HCT116 (cell line): ENCODE results near the gene WDR59. TPM values are rescaled to one million over a fixed set of nuclear protein-coding genes. Genes with fewer than 3 reads are reported as not detected.

Experiments
- ATAC-seq: fragments of 200-7000 bp; cut with Tn5 transposase; 2 replicates; pipeline ENCODE4 v1.9.1; 2020; ENCODE audit warnings: mild to moderate bottlenecking, moderate library complexity
- BruUV-seq: library from RNA; stranded (reverse); fragments of 400-500 nt; replicated peaks from 2 replicates; lab custom pipeline; 2021; lab: Mats Ljungman, UMichigan
- CTCF ChIA-PET: fragments of 300-600 bp; sonication (Branson Sonifier 250); formaldehyde crosslinking; loops from one replicate; lab custom pipeline; 2021; ENCODE audit warnings: antibody characterized with exemption; lab: Charles Lee
- POLR2A ChIA-PET: fragments of 300-600, 350-600 bp; sonication (Branson Sonifier 250); formaldehyde crosslinking; loops from one replicate; lab custom pipeline; 2021; ENCODE audit warnings: antibody characterized with exemption; lab: Charles Lee
- RAD21 ChIA-PET, 2 experiments: fragments of 300-600 bp; sonication (Branson Sonifier 250); formaldehyde crosslinking; loops; one replicate each; lab custom pipeline; 2023; ENCODE audit warnings: low total read pairs in 2 of 2; ENCODE audit not compliant: uncharacterized antibody in 2 of 2, unreplicated experiment in 2 of 2, low non-redundant PET in 1 of 2; lab: Charles Lee
- DNase-seq: peaks from one replicate; pipeline ENCODE4 v3.0.0-alpha.2; 2010; ENCODE audit warnings: low read depth, low spot score
- H2AFZ ChIP-seq: fragments of 200-600 bp; shearing (Covaris generic), sonication (generic); 2 replicates; pipeline ENCODE4 v1.6.1; 2017; ENCODE audit warnings: low read depth, mixed run types, mixed read lengths, antibody characterized with exemption, low read length; ENCODE audit not compliant: poor library complexity, severe bottlenecking
- H3K27ac ChIP-seq: 2 replicates; pipeline ENCODE4 v1.5.1; 2012; ENCODE audit warnings: low read depth, low read length
- H3K27me3 ChIP-seq: fragments of 200-600 bp; sonication (generic); 2 replicates; pipeline ENCODE4 v1.6.1; 2016; ENCODE audit warnings: mixed run types, low read length, mixed read lengths; ENCODE audit not compliant: insufficient read depth
- H3K36me3 ChIP-seq, 2 experiments: fragments of 200-500 bp in 1 of 2; fragments of 200-600 bp in 1 of 2; sonication (Bioruptor generic) in 1 of 2; sonication (generic) in 1 of 2; 2 replicates each; pipeline versions ENCODE4 v1.5.1 to v1.6.1; 2014 to 2016; ENCODE audit warnings: low read length in 2 of 2, inconsistent platforms in 1 of 2, mixed read lengths in 1 of 2, mixed run types in 1 of 2; ENCODE audit not compliant: insufficient read depth in 2 of 2, control insufficient read depth in 1 of 2
- H3K4me1 ChIP-seq, 2 experiments: fragments of 200-600 bp in 1 of 2; sonication (generic) in 1 of 2; 2 replicates each; pipeline versions ENCODE4 v1.5.1 to v1.6.1; 2012 to 2017; ENCODE audit warnings: low read length in 2 of 2, inconsistent platforms in 1 of 2, mild to moderate bottlenecking in 1 of 2, mixed read lengths in 1 of 2, mixed run types in 1 of 2, moderate library complexity in 1 of 2; ENCODE audit not compliant: insufficient read depth in 2 of 2, control insufficient read depth in 1 of 2
- H3K4me2 ChIP-seq: fragments of 200-600 bp; sonication (generic); 2 replicates; pipeline ENCODE4 v1.6.1; 2017; ENCODE audit warnings: mixed run types, low read length, mixed read lengths
- H3K4me3 ChIP-seq, 2 experiments: fragments of 200-600 bp in 1 of 2; sonication (generic) in 1 of 2; replicated peaks in 1 of 2; 2 replicates each; pipeline ENCODE4 v1.5.1; 2011 to 2016; ENCODE audit warnings: low read length in 2 of 2, control low read depth in 1 of 2, low read depth in 1 of 2, mild to moderate bottlenecking in 1 of 2, mixed read lengths in 1 of 2, mixed run types in 1 of 2
- H3K79me2 ChIP-seq: fragments of 200-600 bp; sonication (generic); 2 replicates; pipeline ENCODE4 v1.6.1; 2017; ENCODE audit warnings: mild to moderate bottlenecking, mixed run types, low read length, moderate library complexity, mixed read lengths; ENCODE audit not compliant: insufficient read depth
- H3K9ac ChIP-seq: fragments of 200-600 bp; sonication (generic); 2 replicates; pipeline ENCODE4 v1.6.1; 2016; ENCODE audit warnings: low read length, mixed read lengths
- H3K9me2 ChIP-seq: fragments of 200-600 bp; sonication (generic), shearing (Covaris generic); 2 replicates; pipeline ENCODE4 v1.6.1; 2017; ENCODE audit warnings: mixed run types, mild to moderate bottlenecking, moderate library complexity; ENCODE audit not compliant: insufficient read depth
- H3K9me3 ChIP-seq, 2 experiments: fragments of 200-500 bp in 1 of 2; fragments of 200-600 bp in 1 of 2; sonication (Bioruptor generic) in 1 of 2; sonication (generic) in 1 of 2; 2 replicates each; pipeline ENCODE4 v1.6.1; 2014 to 2017; ENCODE audit warnings: low read length in 2 of 2, mixed read lengths in 2 of 2, inconsistent platforms in 1 of 2, low read depth in 1 of 2, mild to moderate bottlenecking in 1 of 2, mixed run types in 1 of 2, moderate library complexity in 1 of 2; ENCODE audit not compliant: control insufficient read depth in 1 of 2, insufficient read depth in 1 of 2
- H4K20me1 ChIP-seq: fragments of 200-600 bp; sonication (generic), shearing (Covaris generic); 2 replicates; pipeline ENCODE4 v1.6.1; 2017; ENCODE audit warnings: mixed run types, mild to moderate bottlenecking, moderate library complexity; ENCODE audit not compliant: insufficient read depth
- CBX3 ChIP-seq: IDR thresholded peaks from 2 replicates; pipeline ENCODE4 v1.6.1; 2012; ENCODE audit warnings: low read depth
- CTCF ChIP-seq, 3 experiments: fragments of 200-600 bp in 1 of 3; sonication (generic) in 1 of 3; IDR thresholded peaks in 2 of 3; conservative IDR thresholded peaks in 1 of 3; 2 replicates each; pipeline ENCODE4 v1.5.1; 2012 to 2017; ENCODE audit warnings: low read depth in 2 of 3, low read length in 2 of 3, antibody characterized with exemption in 1 of 3, borderline replicate concordance in 1 of 3, control low read depth in 1 of 3, mild to moderate bottlenecking in 1 of 3, mixed read lengths in 1 of 3, mixed run types in 1 of 3, moderate library complexity in 1 of 3; ENCODE audit not compliant: insufficient read depth in 1 of 3
- FOSL1 ChIP-seq: IDR thresholded peaks from 2 replicates; pipeline ENCODE4 v1.6.1; 2012; ENCODE audit warnings: low read depth
- MAX ChIP-seq: IDR thresholded peaks from 2 replicates; pipeline ENCODE4 v1.6.1; 2012
- POLR2AphosphoS5 ChIP-seq: IDR thresholded peaks from 2 replicates; pipeline ENCODE4 v1.6.1; 2011; ENCODE audit warnings: mild to moderate bottlenecking, low read depth, low read length, moderate library complexity
- REST ChIP-seq: IDR thresholded peaks from 2 replicates; pipeline ENCODE4 v1.6.1; 2012; ENCODE audit warnings: low read depth
- SP1 ChIP-seq: IDR thresholded peaks from 2 replicates; pipeline ENCODE4 v1.6.1; 2012; ENCODE audit warnings: low read depth
- TCF7L2 ChIP-seq: IDR thresholded peaks from 2 replicates; pipeline ENCODE4 v1.7.0; 2011; ENCODE audit warnings: borderline replicate concordance, inconsistent platforms; ENCODE audit not compliant: insufficient read depth, insufficient read length; ENCODE audit errors: extremely low read depth
- YY1 ChIP-seq: IDR thresholded peaks from 2 replicates; pipeline ENCODE4 v1.6.1; 2011; ENCODE audit warnings: low read length, low read depth, moderate library complexity, mild to moderate bottlenecking; ENCODE audit not compliant: insufficient replicate concordance; ENCODE audit errors: extremely low read depth
- intact Hi-C: fragments of 100-400 bp; cut with micrococcal nuclease; formaldehyde crosslinking; loops from 2 replicates; pipeline ENCODE4 v1.10.0; 2022
- total RNA-seq: library from RNA; stranded (reverse); gene quantifications from one replicate; pipeline ENCODE4 v1.2.1, GENCODE V29; 2021; ENCODE audit not compliant: unreplicated experiment

WDR59 gene
- total RNA-seq, 1 experiment from 2014 or later: 96.9 TPM

GRCh38 chr16:74887084-74887483 lies 97.8 kb downstream of the WDR59 start:
- H3K36me3 ChIP-seq: peaks cover 7 to 18% of the 10 kb centered on the region in 2 experiments; a peak in 3 of 4 replicates
- no peaks in the 10 kb centered on the region for H3K27me3 ChIP-seq
- no peaks in the 10 kb centered on the region for H4K20me1 ChIP-seq
- ATAC-seq (no peak), DNase-seq (no peak)
- RAD21 ChIA-PET: no interaction called here
- no TSS peak for BruUV-seq
- no peak overlapping the region for H3K4me3 ChIP-seq
- H3K4me1 ChIP-seq: no peaks in the 10 kb centered on the region
- POLR2A ChIA-PET: no interaction called here
- intact Hi-C loops: no loop called here
- H3K9me2 ChIP-seq: no peaks in the 10 kb centered on the region
- H3K79me2 ChIP-seq: no peaks in the 10 kb centered on the region
- no peak overlapping the region for H3K4me2 ChIP-seq
- TF ChIP-seq REST: no peak
- no peak for TF ChIP-seq FOSL1
- no peak for TF ChIP-seq YY1
- TF ChIP-seq TCF7L2: no peak
- no peak for TF ChIP-seq CTCF (IDR thresholded peaks at IDR 0.05 in 2 of 3, conservative IDR thresholded peaks at IDR 0.05 in 1 of 3; ENCODE audit: borderline replicate concordance in 1 of 3, insufficient read depth in 1 of 3, low read depth in 2 of 3, low read length in 2 of 3)
- no peak for TF ChIP-seq MAX
- TF ChIP-seq CBX3: no peak
- TF ChIP-seq POLR2AphosphoS5: no peak
- no peak for TF ChIP-seq SP1
- H3K9me3 ChIP-seq: no peaks in the 10 kb centered on the region
- no peak overlapping the region for H3K9ac ChIP-seq
- no peak overlapping the region for H3K27ac ChIP-seq
- no peak overlapping the region for H2AFZ ChIP-seq
- CTCF ChIA-PET: no interaction called here
